HK-2 (cell line): ENCODE results near the gene XPNPEP1.
A peak's percentile ranks its signal among the peaks of the same experiment; 100 is the strongest.

Experiments
- DNase-seq: peaks from one replicate; pipeline ENCODE4 v3.0.0-alpha.2; 2018; ENCODE audit not compliant: unreplicated experiment

Gene XPNPEP1

DNA sequence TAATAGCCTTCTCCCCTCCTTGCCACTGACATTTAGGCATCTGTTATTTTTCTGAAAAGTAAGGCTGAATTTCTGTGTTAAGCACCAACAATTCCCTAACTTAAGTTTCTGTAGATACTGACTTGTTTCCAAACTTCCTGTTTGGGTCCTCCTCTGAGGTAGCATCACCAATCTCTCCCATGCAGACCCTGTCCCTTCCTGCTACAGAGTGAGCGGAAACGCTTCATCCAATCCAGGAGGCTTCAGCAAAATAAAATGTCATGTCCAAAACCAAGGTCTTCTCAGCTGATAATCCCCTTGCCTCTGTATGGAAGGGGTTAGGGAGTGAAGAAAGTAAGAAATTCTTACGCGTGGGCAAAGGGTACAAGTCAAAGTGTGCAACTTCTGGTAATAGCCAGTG lies 29.9 kb downstream of the XPNPEP1 start:
- DNase-seq, result no peak

- DNase-seq, result no peak
These were observed 30.4 kb downstream of the XPNPEP1 start for GRCh38 chr10:109892931-109893330.

GRCh38 chr10:109892117-109892516 lies 31.2 kb downstream of the XPNPEP1 start:
- no peak for DNase-seq

DNA sequence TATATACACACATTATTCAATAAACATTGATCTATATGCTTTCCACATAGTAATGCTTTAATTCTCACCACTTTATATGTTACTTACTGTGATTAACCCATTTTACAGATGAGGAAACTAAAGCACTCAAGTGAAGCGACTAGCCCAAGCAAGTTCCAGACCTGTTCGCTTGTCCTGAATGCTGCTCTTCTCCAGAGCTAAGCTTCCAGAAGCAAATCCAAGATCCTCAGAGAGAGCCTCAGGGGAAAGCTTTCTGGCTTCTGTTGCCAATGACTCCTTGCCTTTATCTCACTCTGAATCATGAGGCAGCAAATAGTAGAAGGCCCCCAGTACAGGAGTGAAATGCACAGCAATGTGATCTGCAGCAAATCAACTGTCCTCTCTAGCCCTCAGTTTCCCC lies 32.2 kb downstream of the XPNPEP1 start:
- no peak for DNase-seq

DNA sequence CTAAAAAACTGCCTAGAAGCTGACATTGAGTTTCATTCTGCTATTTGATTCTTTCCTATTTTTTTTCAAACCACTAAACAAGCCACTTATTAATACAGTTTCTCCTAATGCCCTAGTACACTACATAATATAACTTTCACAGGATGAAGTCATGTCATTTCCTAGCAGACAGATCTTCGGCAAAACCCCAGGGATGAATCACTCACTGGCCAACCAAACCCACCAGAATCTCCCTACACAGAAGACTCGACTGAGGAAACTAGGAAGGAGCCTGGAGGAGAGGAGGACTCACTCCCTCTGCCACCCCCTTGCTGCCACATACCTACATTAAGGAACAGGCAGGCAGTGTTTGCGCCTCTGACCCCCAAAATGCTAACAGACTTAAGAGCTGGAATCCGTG lies 33.4 kb downstream of the XPNPEP1 start:
- DNase-seq, result peak; percentile 65

DNA sequence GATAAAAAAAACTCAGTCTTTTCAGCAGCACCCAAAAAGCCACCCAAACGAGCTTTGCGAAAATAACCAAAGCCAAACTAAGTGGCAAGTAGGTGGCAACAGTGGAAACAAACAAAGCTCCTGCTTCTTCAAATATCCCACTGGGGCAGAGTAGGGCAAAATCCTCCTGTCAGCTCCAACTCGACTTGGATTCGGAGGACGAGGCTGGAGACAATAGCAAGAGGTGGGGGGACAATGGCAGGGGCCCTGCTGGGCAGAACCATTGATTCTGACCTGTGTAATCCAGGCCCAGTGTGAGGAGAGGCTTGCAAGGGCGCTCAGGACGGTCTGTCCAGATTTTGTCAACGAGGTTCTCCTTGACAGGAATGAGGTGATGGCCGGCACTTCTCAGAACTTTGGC lies 35.5 kb downstream of the XPNPEP1 start:
- no peak for DNase-seq

DNA sequence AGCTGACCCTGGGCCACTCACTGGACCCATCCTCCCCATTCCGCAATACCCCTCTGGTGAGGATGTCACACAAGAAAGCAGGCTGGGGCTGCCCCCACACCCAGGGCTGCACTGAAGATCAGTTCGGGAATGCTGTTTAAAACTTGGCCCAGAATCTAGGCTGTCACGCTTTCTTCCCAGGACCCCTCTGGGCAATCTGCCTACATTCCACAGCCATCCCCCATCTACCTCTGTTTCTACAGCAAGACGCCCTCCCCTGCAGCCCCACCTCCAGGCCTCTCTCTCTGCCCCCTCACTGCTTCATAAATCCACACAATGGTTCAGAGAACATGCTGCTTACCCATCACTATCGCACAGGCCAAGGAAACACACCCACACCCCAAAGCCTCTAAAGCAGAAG lies 36.1 kb downstream of the XPNPEP1 start:
- no peak for DNase-seq

DNA sequence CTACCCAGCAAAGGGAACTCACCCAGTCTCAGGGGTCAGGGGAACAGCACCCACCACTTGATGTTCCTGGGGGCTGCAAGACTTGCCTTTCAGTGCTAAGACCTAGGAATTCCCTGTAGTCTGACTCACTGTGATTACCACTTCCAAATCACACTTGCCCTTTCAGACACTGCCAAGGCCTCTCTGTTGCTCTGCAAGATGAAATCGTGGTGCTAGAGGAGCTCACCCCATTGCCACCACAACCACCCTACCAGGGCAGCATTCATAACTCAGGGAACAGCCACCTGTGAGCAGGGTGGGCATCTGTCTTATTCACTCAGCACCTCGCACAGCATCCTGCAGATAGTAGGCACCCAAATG lies 36.5 kb downstream of the XPNPEP1 start:
- DNase-seq, result no peak

DNA sequence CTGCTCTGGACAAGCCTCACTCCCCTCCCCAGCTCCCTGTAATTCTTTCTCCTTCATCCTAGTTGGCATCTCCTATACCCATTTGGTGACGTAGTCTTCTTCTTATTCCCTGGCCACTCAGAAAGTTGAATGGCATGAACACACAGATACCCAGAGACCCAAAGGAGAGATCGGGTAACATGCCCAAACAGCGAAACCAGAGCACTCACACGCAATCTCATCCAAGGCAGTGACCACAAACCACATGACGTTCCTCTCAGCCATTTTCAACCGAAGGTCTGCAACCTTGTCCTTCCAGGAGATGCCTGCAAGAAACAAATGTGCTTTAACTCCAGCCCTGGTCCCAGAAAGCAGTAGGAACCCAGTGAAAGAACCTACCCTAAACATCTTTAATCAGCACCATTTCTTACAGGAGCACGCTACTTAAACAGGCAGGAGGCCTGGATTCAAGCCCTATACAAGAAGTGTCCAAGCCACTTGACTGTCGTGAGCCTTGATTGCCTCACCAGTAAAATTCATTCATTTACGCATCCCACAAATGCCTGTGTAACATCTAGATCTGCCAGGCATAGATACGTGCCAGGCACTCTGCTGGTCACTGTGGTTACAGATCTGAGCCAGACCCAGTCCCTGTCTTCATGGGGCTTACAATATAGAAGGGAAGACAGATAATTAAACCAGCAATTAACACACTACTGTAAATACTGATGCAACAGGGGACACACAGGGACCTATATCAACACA lies 37.1 kb downstream of the XPNPEP1 start:
- no peak for DNase-seq

- peak; percentile 82 for DNase-seq
These were observed 39.2 kb downstream of the XPNPEP1 start for GRCh38 chr10:109883859-109884771.

- no peak for DNase-seq
These were observed 40.9 kb downstream of the XPNPEP1 start for GRCh38 chr10:109882251-109883057.

GRCh38 chr10:109881769-109882057 lies 41.6 kb downstream of the XPNPEP1 start:
- no peak for DNase-seq

GRCh38 chr10:109880886-109881768 lies 42.2 kb downstream of the XPNPEP1 start:
- DNase-seq, result no peak

DNA sequence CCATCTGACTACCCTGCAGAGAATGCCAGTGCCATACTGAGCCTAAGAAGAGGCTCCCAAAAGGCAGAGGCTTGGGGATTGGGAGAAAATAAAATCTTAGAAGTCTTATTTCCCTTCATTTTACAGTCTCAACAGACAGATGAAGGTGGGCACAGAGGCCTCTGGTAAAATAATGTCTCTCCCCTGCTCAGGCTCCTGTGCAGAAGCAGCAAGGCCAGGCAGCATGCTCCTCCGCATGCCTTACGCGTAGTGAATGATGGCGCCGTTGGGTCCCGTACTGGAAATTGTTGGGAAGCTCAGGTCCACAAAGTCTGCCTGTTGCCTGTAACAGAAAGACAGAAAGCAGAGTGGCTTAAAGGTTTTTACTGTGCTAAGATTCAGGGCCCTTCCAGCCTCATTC lies 45.8 kb downstream of the XPNPEP1 start:
- no peak for DNase-seq

GRCh38 chr10:109875828-109876821 lies 47.2 kb downstream of the XPNPEP1 start:
- no peak for DNase-seq

DNA sequence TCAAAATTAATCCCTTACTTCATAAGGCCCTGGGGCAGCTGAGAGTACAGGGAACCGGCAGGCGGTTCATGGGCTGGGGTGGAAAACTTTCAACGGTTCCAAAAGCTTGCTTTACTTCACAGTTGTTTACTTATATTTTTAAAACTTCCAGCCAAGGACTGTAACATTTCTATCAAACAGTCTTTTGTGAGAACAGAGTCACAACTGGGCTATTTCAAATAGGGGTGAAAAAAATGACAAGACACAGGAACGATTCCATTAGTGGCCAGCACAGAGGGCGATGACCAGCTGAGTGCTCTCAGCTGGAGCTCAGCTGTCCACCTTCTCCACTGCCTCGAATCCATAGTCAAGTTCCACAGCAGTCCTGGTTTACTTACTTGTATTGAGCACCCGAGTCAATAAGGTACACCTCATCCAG lies 48.2 kb downstream of the XPNPEP1 start:
- DNase-seq, result no peak

DNA sequence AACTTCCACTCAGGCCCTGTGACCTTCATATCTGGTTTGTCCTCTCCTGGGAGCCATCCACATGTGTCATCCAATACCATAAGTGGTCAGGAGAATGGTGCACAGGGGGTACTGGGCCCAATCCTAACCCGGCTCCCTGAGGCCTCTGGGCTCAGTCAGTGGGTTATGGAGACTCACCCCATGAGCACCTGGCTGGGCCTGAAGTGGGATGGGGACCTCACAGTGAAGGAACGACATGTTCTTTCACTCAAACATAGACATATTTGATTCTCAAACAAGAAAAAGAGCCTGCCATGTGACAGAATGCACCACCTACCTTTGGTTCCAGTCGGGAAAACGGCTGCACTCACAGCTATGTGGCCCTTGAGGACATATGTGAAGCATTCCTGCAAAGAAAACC lies 51.8 kb downstream of the XPNPEP1 start:
- DNase-seq, result no peak

GRCh38 chr10:109866995-109867635 lies 56.2 kb downstream of the XPNPEP1 start:
- peak; percentile 49 for DNase-seq

DNA sequence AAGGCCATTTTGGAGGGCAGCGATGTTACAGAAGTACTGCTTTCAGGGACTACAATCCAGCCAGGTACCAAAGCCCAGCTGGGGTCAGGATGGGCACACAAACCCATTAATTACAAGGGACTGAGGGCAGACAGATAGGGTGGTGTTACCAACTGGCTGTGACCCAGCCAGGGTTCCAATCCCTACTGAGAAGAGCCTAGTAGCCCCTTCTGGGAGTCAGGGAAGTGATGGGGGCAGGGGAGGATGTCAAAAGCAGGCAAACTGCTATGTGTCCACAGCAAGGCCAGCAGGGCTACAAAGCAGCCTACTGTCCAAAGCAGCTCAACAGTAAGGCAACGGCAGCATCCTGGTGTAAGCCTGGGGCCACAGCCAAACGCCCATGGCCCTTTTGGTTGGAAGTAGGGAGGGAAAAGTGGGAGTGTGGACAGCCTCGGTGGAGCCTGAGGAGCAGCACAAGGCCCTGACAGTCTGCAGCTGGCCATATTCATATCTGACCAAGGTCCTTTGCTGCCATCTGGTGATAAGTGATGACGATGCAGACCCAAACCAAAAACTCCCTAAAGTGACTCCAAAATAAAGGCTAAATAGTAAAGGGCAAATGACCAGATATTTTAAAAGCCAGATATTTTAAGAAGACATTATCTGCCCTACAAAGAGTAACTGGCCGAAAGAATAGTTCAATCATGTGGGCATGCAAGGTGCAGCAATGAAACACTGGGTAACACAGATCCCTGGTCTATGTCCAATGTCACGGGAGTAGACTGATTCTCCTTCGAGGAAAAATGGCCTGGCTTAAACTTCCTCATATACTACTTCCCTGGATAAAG lies 56.9 kb downstream of the XPNPEP1 start:
- no peak for DNase-seq
